HepG2 (cell line): ENCODE data around the gene CFAP46. TPM values are rescaled to one million over a fixed set of nuclear protein-coding genes. Genes with fewer than 3 reads are reported as not detected.

ENCODE experiments used
- ATAC-seq: fragments of 200-7000 bp; cut with Tn5 transposase; 3 replicates; pipeline ENCODE4 v1.9.1; 2020; ENCODE audit warnings: mild to moderate bottlenecking, moderate library complexity
- BruUV-seq: library from RNA; stranded (reverse); fragments of 400-500 nt; replicated peaks from 2 replicates; lab custom pipeline; 2021; lab: Mats Ljungman, UMichigan
- CTCF ChIA-PET: fragments of 300-600 bp; formaldehyde crosslinking; extraction: SDS; loops from one replicate; lab custom pipeline; 2021; ENCODE audit warnings: low total read pairs, inconsistent platforms, low intra/inter-chr PET ratio; lab: Yijun Ruan, JAX
- POLR2A ChIA-PET: fragments of 350-600 bp; sonication (Branson Sonifier 250); formaldehyde crosslinking; loops from one replicate; lab custom pipeline; 2020; ENCODE audit warnings: antibody characterized with exemption, inconsistent platforms; lab: Yijun Ruan, JAX
- DNase-seq: peaks from one replicate; pipeline ENCODE4 v3.0.0-alpha.2; 2015; ENCODE audit warnings: low spot score
- FAIRE-seq: peaks from 3 replicates; lab custom pipeline; 2011; peaks lifted over from hg19 to GRCh38; lab: Jason Lieb, UNC
- H2AFZ ChIP-seq: one replicate; pipeline ENCODE4 v1.6.1; 2011; ENCODE audit warnings: low read length, inconsistent platforms
- H3K27ac ChIP-seq: fragments of 300-600 bp; 3 replicates; pipeline ENCODE4 v1.8.0; 2011; ENCODE audit warnings: mixed run types, mild to moderate bottlenecking, mixed read lengths, low read length, inconsistent platforms; ENCODE audit not compliant: insufficient read depth; ENCODE audit errors: extremely low read length
- H3K27me3 ChIP-seq, 2 experiments: fragments of 200-600 bp in 1 of 2; 2 replicates in 1 of 2; 3 replicates in 1 of 2; pipeline versions ENCODE4 v1.6.0 to v1.8.0; 2011; ENCODE audit warnings: low read length in 2 of 2, mild to moderate bottlenecking in 2 of 2, moderate library complexity in 2 of 2, inconsistent platforms in 1 of 2; ENCODE audit not compliant: insufficient read depth in 2 of 2, control insufficient read depth in 1 of 2
- H3K36me3 ChIP-seq, 2 experiments: fragments of 200-600 bp in 1 of 2; replicated peaks in 1 of 2; 2 replicates in 1 of 2; 3 replicates in 1 of 2; pipeline versions ENCODE4 v1.5.1 to v1.8.0; 2011; ENCODE audit warnings: low read length in 2 of 2, inconsistent platforms in 1 of 2; ENCODE audit not compliant: insufficient read depth in 2 of 2, control insufficient read depth in 1 of 2
- H3K4me1 ChIP-seq: 2 replicates; pipeline ENCODE4 v1.5.1; 2012; ENCODE audit warnings: low read length, inconsistent platforms; ENCODE audit not compliant: insufficient read depth
- H3K4me2 ChIP-seq: 2 replicates; pipeline ENCODE4 v1.6.0; 2011; ENCODE audit warnings: low read depth, low read length, inconsistent platforms
- H3K4me3 ChIP-seq, 3 experiments: fragments of 200-600 bp in 1 of 3; sonication (generic), shearing (Covaris generic) in 1 of 3; replicated peaks in 1 of 3; 2 replicates each; pipeline ENCODE4 v1.5.1; 2011 to 2016; ENCODE audit warnings: low read length in 3 of 3, inconsistent platforms in 2 of 3, low read depth in 2 of 3, mild to moderate bottlenecking in 2 of 3, control low read depth in 1 of 3, mixed read lengths in 1 of 3; ENCODE audit not compliant: insufficient read depth in 1 of 3
- H3K79me2 ChIP-seq: one replicate; pipeline ENCODE4 v1.6.1; 2011; ENCODE audit warnings: low read length, inconsistent platforms; ENCODE audit not compliant: insufficient read depth
- H3K9ac ChIP-seq: 2 replicates; pipeline ENCODE4 v1.6.0; 2011; ENCODE audit warnings: mild to moderate bottlenecking, low read depth, low read length, inconsistent platforms; ENCODE audit not compliant: insufficient read depth
- H3K9me3 ChIP-seq: 2 replicates; pipeline ENCODE4 v1.5.1; 2012; ENCODE audit warnings: mild to moderate bottlenecking, low read length
- H4K20me1 ChIP-seq: 2 replicates; pipeline ENCODE4 v1.6.0; 2011; ENCODE audit warnings: inconsistent platforms, mild to moderate bottlenecking, low read length, moderate library complexity; ENCODE audit not compliant: insufficient read depth
- AGO1 ChIP-seq: fragments of 200-400 bp; formaldehyde crosslinking; IDR thresholded peaks from 2 replicates; pipeline ENCODE4 v1.6.1; 2017; ENCODE audit warnings: mild to moderate bottlenecking, low read depth, low read length, moderate library complexity; ENCODE audit not compliant: poor library complexity, severe bottlenecking
- ARNTL ChIP-seq: sonication (generic); formaldehyde crosslinking; IDR thresholded peaks from 2 replicates; pipeline ENCODE4 v1.4.0; 2020; ENCODE audit warnings: mild to moderate bottlenecking, missing genetic modification reagents
- FOXJ3 ChIP-seq: sonication (generic); formaldehyde crosslinking; IDR thresholded peaks from 2 replicates; pipeline ENCODE4 v1.4.0; 2020; ENCODE audit warnings: missing genetic modification reagents, mild to moderate bottlenecking, borderline replicate concordance
- JUN ChIP-seq: sonication (generic); formaldehyde crosslinking; IDR thresholded peaks from 2 replicates; pipeline ENCODE4 v1.4.0; 2020; ENCODE audit warnings: mild to moderate bottlenecking, missing genetic modification reagents
- KDM1A ChIP-seq: IDR thresholded peaks from 2 replicates; pipeline ENCODE4 v1.6.1; 2016; ENCODE audit warnings: missing compliant biosample characterization
- KDM2A ChIP-seq: sonication (generic); formaldehyde crosslinking; IDR thresholded peaks from 2 replicates; pipeline ENCODE4 v1.4.0; 2020; ENCODE audit warnings: low read depth, missing genetic modification reagents, borderline replicate concordance
- MYNN ChIP-seq: sonication (generic); formaldehyde crosslinking; IDR thresholded peaks from 2 replicates; pipeline ENCODE4 v1.4.0; 2020; ENCODE audit warnings: mild to moderate bottlenecking, low read depth, missing genetic modification reagents
- ZNF317 ChIP-seq: sonication (generic); formaldehyde crosslinking; IDR thresholded peaks from 2 replicates; pipeline ENCODE4 v1.5.0; 2020; ENCODE audit warnings: mild to moderate bottlenecking, missing genetic modification reagents
- ZNF337 ChIP-seq: sonication (generic); formaldehyde crosslinking; IDR thresholded peaks from 2 replicates; pipeline ENCODE4 v1.5.1; 2020; ENCODE audit warnings: missing genetic modification reagents, low read depth, mild to moderate bottlenecking, borderline replicate concordance
- ZNF605 ChIP-seq: sonication (generic); formaldehyde crosslinking; IDR thresholded peaks from 2 replicates; pipeline ENCODE4 v1.8.0; 2022; ENCODE audit warnings: mild to moderate bottlenecking, missing genetic modification reagents
- ZNF766 ChIP-seq: sonication (generic); formaldehyde crosslinking; IDR thresholded peaks from 2 replicates; pipeline ENCODE4 v1.5.0; 2020; ENCODE audit warnings: missing genetic modification reagents, borderline replicate concordance
- ZNF788 ChIP-seq: sonication (generic); formaldehyde crosslinking; IDR thresholded peaks from 2 replicates; pipeline ENCODE4 v1.5.0; 2020; ENCODE audit warnings: mild to moderate bottlenecking, missing genetic modification reagents, borderline replicate concordance
- ZNF790 ChIP-seq: sonication (generic); formaldehyde crosslinking; IDR thresholded peaks from 2 replicates; pipeline ENCODE4 v1.8.0; 2022; ENCODE audit warnings: missing genetic modification reagents, mild to moderate bottlenecking, borderline replicate concordance
- WGBS: methylation state at CpG from one replicate; pipeline ENCODE4 v1.1.6; 2017; ENCODE audit warnings: low lambda C conversion rate; 5-methylcytosine and 5-hydroxymethylcytosine counted together
- in situ Hi-C: cut with HindIII; loops from 2 replicates; pipeline ENCODE4 v1.10.0; 2017; ENCODE audit warnings: low pct_unique_long_range_greater_than_20kb; ENCODE audit not compliant: extremely low pct_ligation_motif_present
- intact Hi-C: fragments of 100-400 bp; cut with micrococcal nuclease; formaldehyde crosslinking; loops from one replicate; pipeline ENCODE4 v1.10.0; 2022; ENCODE audit not compliant: unreplicated experiment
- polyA plus RNA-seq, 8 experiments: library from polyadenylated mRNA; depleted of rRNA in 3 of 8; stranded (reverse) in 7 of 8; unstranded in 1 of 8; fragments of >200 nt; fragmentation: Illumina TruSeq in 4 of 8; extraction: Trizol in 4 of 8; gene quantifications; 2 replicates each; pipeline versions ENCODE4 v1.2.1 to v1.2.3, GENCODE V29; 2011 to 2016; ENCODE audit warnings: low read depth in 4 of 8, missing spikeins in 1 of 8, mixed read lengths in 1 of 8; ENCODE audit not compliant: insufficient read depth in 1 of 8
- total RNA-seq, 5 experiments: library from RNA; depleted of rRNA; stranded (reverse); fragments of >200 nt; fragmentation: Illumina TruSeq; extraction: Trizol; gene quantifications; 2 replicates each; pipeline ENCODE4 v1.2.3, GENCODE V29; 2016; ENCODE audit warnings: low read depth in 1 of 5
- TF ChIP-seq, protein P1 (sequence below): sonication (generic); formaldehyde crosslinking; IDR thresholded peaks from 2 replicates; pipeline ENCODE4 v1.5.1; 2020; ENCODE audit warnings: missing genetic modification reagents, mild to moderate bottlenecking, borderline replicate concordance
- TF ChIP-seq, protein P2 (sequence below): sonication (generic); formaldehyde crosslinking; conservative IDR thresholded peaks from 2 replicates; pipeline ENCODE4 v1.8.0; 2022; ENCODE audit warnings: low read depth, missing genetic modification reagents

The CFAP46 gene
- total and polyA plus RNA-seq, 2 of the 13 experiments (the other 11 are each of a cell fraction or from before 2014, with no cell fraction given) = 0.24 to 0.84 TPM

DNA sequence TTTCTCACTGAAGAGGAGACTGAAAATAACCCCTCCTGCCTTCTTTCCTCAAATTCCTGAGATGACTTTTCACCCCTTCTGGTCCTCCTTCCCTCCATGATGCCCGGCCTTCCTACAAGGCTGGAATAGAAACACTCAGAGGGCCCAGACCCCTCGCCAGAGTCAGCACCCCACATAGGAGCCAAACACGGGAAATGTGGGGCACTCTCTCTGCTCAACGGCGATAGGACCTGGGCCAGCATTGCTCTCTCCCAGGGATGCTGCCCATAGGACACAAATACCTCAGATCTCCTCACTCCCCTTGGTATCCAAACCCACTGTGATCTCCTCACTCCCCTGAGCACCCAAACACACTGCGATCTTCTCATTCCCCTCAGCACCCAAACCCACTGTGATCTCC, 7.4 kb downstream of the CFAP46 start (continued):
- TF ChIP-seq, protein P1, sequence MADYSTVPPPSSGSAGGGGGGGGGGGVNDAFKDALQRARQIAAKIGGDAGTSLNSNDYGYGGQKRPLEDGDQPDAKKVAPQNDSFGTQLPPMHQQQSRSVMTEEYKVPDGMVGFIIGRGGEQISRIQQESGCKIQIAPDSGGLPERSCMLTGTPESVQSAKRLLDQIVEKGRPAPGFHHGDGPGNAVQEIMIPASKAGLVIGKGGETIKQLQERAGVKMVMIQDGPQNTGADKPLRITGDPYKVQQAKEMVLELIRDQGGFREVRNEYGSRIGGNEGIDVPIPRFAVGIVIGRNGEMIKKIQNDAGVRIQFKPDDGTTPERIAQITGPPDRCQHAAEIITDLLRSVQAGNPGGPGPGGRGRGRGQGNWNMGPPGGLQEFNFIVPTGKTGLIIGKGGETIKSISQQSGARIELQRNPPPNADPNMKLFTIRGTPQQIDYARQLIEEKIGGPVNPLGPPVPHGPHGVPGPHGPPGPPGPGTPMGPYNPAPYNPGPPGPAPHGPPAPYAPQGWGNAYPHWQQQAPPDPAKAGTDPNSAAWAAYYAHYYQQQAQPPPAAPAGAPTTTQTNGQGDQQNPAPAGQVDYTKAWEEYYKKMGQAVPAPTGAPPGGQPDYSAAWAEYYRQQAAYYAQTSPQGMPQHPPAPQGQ (CRISPR knock-in tag) = no peak

DNA sequence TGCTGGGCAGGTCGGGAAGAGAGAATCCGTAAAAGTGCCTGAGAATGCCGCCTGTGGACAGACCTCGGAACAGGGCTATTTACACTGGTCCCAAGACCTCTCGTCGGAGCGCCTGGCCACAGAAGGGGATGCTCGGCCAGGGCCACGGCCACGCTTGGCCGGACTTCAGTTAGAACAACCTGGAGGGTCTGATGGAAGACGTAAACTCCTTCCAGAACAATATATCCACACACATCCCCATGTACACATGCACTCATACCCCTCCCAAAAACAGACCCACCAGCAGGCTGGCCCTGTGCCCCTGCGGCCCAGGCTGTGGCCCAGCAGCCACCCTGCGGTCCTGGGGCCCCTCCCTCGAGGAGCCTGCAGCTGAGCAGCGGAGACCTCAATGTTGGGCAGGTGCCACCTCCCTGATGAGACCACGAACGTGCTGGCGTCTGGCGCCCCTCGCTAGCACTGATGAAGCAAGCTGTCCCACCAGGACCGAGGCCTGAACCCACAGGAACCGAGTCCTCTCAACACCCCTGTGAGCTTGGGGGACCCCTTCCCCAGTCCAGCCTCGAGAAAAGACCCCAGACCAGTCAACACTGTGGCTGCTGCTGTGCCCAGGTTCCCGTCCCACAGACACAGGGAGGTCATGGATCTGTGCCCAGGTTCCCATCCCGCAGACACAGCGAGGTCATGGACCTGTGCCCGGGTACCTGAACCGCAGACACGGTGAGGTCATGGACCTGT, 8.9 kb downstream of the CFAP46 start:
- H3K4me2 ChIP-seq = no peak overlapping the region
- H3K9me3 ChIP-seq = no peaks in the 10 kb centered on the region
- in situ Hi-C loops (no loop called here), intact Hi-C loops (no loop called here)
- ChIA-PET POLR2A (no interaction called here), CTCF (no interaction called here)
- BruUV-seq = no TSS peak
- FAIRE-seq (no peak), DNase-seq (no peak), ATAC-seq (no peak)
- peaks cover 5 to 26% of the 10 kb centered on the region in 2 experiments; a peak in 2 of 5 replicates for H3K27me3 ChIP-seq
- no peak overlapping the region for H3K27ac ChIP-seq
- no peaks in the 10 kb centered on the region for H3K36me3 ChIP-seq
- no peaks in the 10 kb centered on the region for H4K20me1 ChIP-seq
- no peak overlapping the region for H3K4me3 ChIP-seq
- H3K9ac ChIP-seq = no peak overlapping the region
- TF ChIP-seq MYNN (CRISPR knock-in tag) (no peak), KDM2A (CRISPR knock-in tag) (no peak), ZNF790 (CRISPR knock-in tag) (no peak), ZNF605 (CRISPR knock-in tag) (no peak), AGO1 (no peak), FOXJ3 (CRISPR knock-in tag) (no peak), ZNF766 (CRISPR knock-in tag) (no peak), ZNF788 (no peak), KDM1A (no peak), ARNTL (CRISPR knock-in tag) (no peak), ZNF337 (CRISPR knock-in tag) (no peak), ZNF317 (CRISPR knock-in tag) (no peak), JUN (CRISPR knock-in tag) (no peak)
- TF ChIP-seq, protein P2, sequence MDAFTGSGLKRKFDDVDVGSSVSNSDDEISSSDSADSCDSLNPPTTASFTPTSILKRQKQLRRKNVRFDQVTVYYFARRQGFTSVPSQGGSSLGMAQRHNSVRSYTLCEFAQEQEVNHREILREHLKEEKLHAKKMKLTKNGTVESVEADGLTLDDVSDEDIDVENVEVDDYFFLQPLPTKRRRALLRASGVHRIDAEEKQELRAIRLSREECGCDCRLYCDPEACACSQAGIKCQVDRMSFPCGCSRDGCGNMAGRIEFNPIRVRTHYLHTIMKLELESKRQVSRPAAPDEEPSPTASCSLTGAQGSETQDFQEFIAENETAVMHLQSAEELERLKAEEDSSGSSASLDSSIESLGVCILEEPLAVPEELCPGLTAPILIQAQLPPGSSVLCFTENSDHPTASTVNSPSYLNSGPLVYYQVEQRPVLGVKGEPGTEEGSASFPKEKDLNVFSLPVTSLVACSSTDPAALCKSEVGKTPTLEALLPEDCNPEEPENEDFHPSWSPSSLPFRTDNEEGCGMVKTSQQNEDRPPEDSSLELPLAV (CRISPR knock-in tag) = no peak
- no peak overlapping the region for H2AFZ ChIP-seq
- H3K79me2 ChIP-seq = no peaks in the 10 kb centered on the region
- H3K4me1 ChIP-seq = no peaks in the 10 kb centered on the region
- 49% methylated on average over 12 of the region's 30 CpGs for WGBS
